Anterior cingulate cortex (tissue), 58 donors: Measurements from ENCODE around the gene TRIM31.

Experiments
- DNase-seq, 58 donors: peaks; one replicate each; lab custom pipeline; 2025; lab: John Stamatoyannopoulos, UW

TRIM31 gene

GRCh38 chr6:30092852-30093543 lies 19.9 kb downstream of the TRIM31 start:
- no peak for DNase-seq

- DNase-seq: no peak
Observed at GRCh38 chr6:30091577-30092381, 21.1 kb downstream of the TRIM31 start.

- no peak for DNase-seq
Observed at GRCh38 chr6:30087876-30088275, 25.0 kb downstream of the TRIM31 start.

GRCh38 chr6:30077218-30077617 lies 35.7 kb downstream of the TRIM31 start:
- no peak for DNase-seq

GRCh38 chr6:30075790-30076732 lies 36.8 kb downstream of the TRIM31 start:
- DNase-seq: no peak

- DNase-seq: no peak
Observed at GRCh38 chr6:30075094-30075789, 37.6 kb downstream of the TRIM31 start, which contains the start of gene RNF39. Gene RNF39 (minus strand): TSS chr6:30075769. CDS start chr6:30075585, 184 bp downstream.

GRCh38 chr6:30074331-30075093 lies 38.4 kb downstream of the TRIM31 start:
- no peak for DNase-seq

GRCh38 chr6:30073489-30074235 lies 39.2 kb downstream of the TRIM31 start:
- no peak for DNase-seq

- DNase-seq: no peak
Observed at GRCh38 chr6:30071858-30072257, 41.0 kb downstream of the TRIM31 start.

GRCh38 chr6:30071081-30071818 lies 41.6 kb downstream of the TRIM31 start:
- DNase-seq: no peak

GRCh38 chr6:30067460-30068139 lies 45.3 kb downstream of the TRIM31 start:
- peak in 1 of 58 donors; percentile 42 for DNase-seq

GRCh38 chr6:30066577-30067459 lies 46.1 kb downstream of the TRIM31 start, which contains the start of gene PPP1R11:
Gene PPP1R11 (plus strand): TSS chr6:30067198. CDS start chr6:30067411, 213 bp downstream.
- peak; percentile 93 to 100 (median 99) for DNase-seq

GRCh38 chr6:30066082-30066481 lies 46.8 kb downstream of the TRIM31 start:
- DNase-seq: no peak

- no peak for DNase-seq
Observed at GRCh38 chr6:30063315-30063714, 49.6 kb downstream of the TRIM31 start.

GRCh38 chr6:30062471-30063178 lies 50.3 kb downstream of the TRIM31 start:
- no peak for DNase-seq
